ENCODE results near the gene EXD1. TPM values are rescaled to one million over a fixed set of nuclear protein-coding genes. Genes with fewer than 3 reads are reported as not detected.
"Not testable (repeated sequence)": the region's sequence is repeated elsewhere in the genome, so short reads cannot be mapped to it uniquely, and the experiment has no call there.

The EXD1 gene
- total RNA-seq, 1 donor from 2014 or later = not detected

DNA sequence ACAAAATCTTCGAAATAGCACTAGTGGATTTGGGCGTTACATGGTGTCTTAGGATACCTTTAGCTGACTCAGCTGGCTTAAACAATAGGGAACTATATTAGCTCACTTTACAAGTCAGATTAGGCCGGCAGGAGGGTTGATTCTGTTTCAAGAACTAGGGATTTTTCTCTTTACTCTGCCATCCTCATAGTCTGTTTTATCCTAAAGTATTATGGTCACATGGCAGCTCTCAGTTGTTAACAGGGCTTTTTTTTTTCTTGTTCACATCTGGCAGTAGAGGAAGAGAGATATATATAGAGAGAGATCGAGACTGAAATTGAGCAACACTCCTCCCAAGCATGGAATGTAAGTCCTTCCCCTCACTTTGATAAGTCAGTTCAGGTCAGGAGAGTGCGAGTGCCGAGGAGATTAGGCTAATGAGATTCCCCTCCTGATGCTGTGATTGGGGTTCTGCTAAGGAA, 33.4 kb upstream of the EXD1 start:
- Mint-ChIP-seq H3K27me3 (ENCODE audit: low read depth) (no peaks in the 10 kb centered on the region), H3K9me3 (no peaks in the 10 kb centered on the region), H3K36me3 (peaks cover 30% of the 10 kb centered on the region), H3K4me1 (peaks cover 11% of the 10 kb centered on the region), H3K4me3 (no peak overlapping the region), H3K27ac (peak overlapping the region; percentile 94)
- TF ChIP-seq CTCF (IDR thresholded peaks at IDR 0.05; ENCODE audit: unreplicated experiment) = no peak
- DNase-seq (ENCODE audit: low spot score in 2 of 2, unreplicated experiment in 2 of 2) = no peak

GRCh38 chr15:41262571-41262970, 32.0 kb upstream of the EXD1 start:
- H3K4me1 Mint-ChIP-seq = peaks cover 14% of the 10 kb centered on the region
- H3K9me3 Mint-ChIP-seq = no peaks in the 10 kb centered on the region
- TF ChIP-seq CTCF (IDR thresholded peaks at IDR 0.05; ENCODE audit: unreplicated experiment) = no peak
- H3K36me3 Mint-ChIP-seq = peaks cover 29% of the 10 kb centered on the region
- no peak overlapping the region for H3K27ac Mint-ChIP-seq
- DNase-seq (ENCODE audit: low spot score in 2 of 2, unreplicated experiment in 2 of 2) = no peak
- H3K27me3 Mint-ChIP-seq (ENCODE audit: low read depth) = no peaks in the 10 kb centered on the region
- no peak overlapping the region for H3K4me3 Mint-ChIP-seq

GRCh38 chr15:41260924-41261323, 30.4 kb upstream of the EXD1 start:
- H3K4me1 Mint-ChIP-seq = peaks cover 18% of the 10 kb centered on the region
- not testable (repeated sequence) for H3K4me3 Mint-ChIP-seq; DNase-seq (ENCODE audit: low spot score in 2 of 2, unreplicated experiment in 2 of 2); H3K9me3 Mint-ChIP-seq; H3K27me3 Mint-ChIP-seq (ENCODE audit: low read depth); H3K27ac Mint-ChIP-seq
- peaks cover 23% of the 10 kb centered on the region for H3K36me3 Mint-ChIP-seq

GRCh38 chr15:41259546-41260189, 29.1 kb upstream of the EXD1 start:
- Mint-ChIP-seq H3K27me3 (ENCODE audit: low read depth) (no peaks in the 10 kb centered on the region), H3K9me3 (no peaks in the 10 kb centered on the region), H3K4me3 (no peak overlapping the region), H3K4me1 (peaks cover 18% of the 10 kb centered on the region), H3K27ac (peak overlapping the region; percentile 34), H3K36me3 (peaks cover 21% of the 10 kb centered on the region)
- no peak for TF ChIP-seq CTCF (IDR thresholded peaks at IDR 0.05; ENCODE audit: unreplicated experiment)
- DNase-seq (ENCODE audit: low spot score in 2 of 2, unreplicated experiment in 2 of 2) = no peak

- DNase-seq (ENCODE audit: low spot score in 2 of 2, unreplicated experiment in 2 of 2) = no peak
Observed at GRCh38 chr15:41258750-41259471, 28.4 kb upstream of the EXD1 start.

More at GRCh38 chr15:41258750-41259471, 28.4 kb upstream of the EXD1 start:
- H3K4me3 Mint-ChIP-seq = no peak overlapping the region
- peak overlapping the region; percentile 76 for H3K27ac Mint-ChIP-seq
- peaks cover 14% of the 10 kb centered on the region for H3K4me1 Mint-ChIP-seq
- no peaks in the 10 kb centered on the region for H3K27me3 Mint-ChIP-seq (ENCODE audit: low read depth)
- no peaks in the 10 kb centered on the region for H3K9me3 Mint-ChIP-seq
- H3K36me3 Mint-ChIP-seq = peaks cover 26% of the 10 kb centered on the region
- TF ChIP-seq CTCF (IDR thresholded peaks at IDR 0.05; ENCODE audit: unreplicated experiment) = no peak

All from mesothelial cell of epicardium (in vitro differentiated cells).